Transverse colon (tissue), 4 donors: Measurements from ENCODE around the gene PDHA2. TPM values are rescaled to one million over a fixed set of nuclear protein-coding genes. Genes with fewer than 3 reads are reported as not detected.

Experiments
- DNase-seq: peaks from one replicate; pipeline ENCODE4 v3.0.0-alpha.2; 2019
- H3K27ac ChIP-seq, 4 donors: fragments of 200-600 bp; sonication (generic); 2 replicates each; pipeline ENCODE4 v1.5.1; 2016 to 2018; ENCODE audit warnings: inconsistent platforms in 4 of 4
- H3K27me3 ChIP-seq: fragments of 200-600 bp; sonication (generic); 2 replicates; pipeline ENCODE4 v1.5.1; 2017; ENCODE audit warnings: inconsistent platforms
- H3K36me3 ChIP-seq, 4 donors: fragments of 200-600 bp; sonication (generic); 2 replicates each; pipeline ENCODE4 v1.5.1; 2017 to 2019; ENCODE audit warnings: inconsistent platforms in 4 of 4
- H3K4me1 ChIP-seq, 4 donors: fragments of 200-600 bp; sonication (generic); 2 replicates each; pipeline ENCODE4 v1.5.1; 2017 to 2020; ENCODE audit warnings: inconsistent platforms in 4 of 4
- H3K4me3 ChIP-seq, 4 donors: fragments of 200-600 bp; sonication (generic); 1 replicate in 1 of 4; 2 replicates in 3 of 4; pipeline versions ENCODE4 v1.5.1 to v1.6.1; 2017 to 2019; ENCODE audit warnings: inconsistent platforms in 4 of 4
- H3K9me3 ChIP-seq, 2 donors: fragments of 200-600 bp; sonication (generic); 2 replicates each; pipeline ENCODE4 v1.5.1; 2017 to 2019; ENCODE audit warnings: inconsistent platforms in 2 of 2
- EP300 ChIP-seq: sonication (generic); formaldehyde crosslinking; IDR thresholded peaks from one replicate; pipeline ENCODE4 v1.6.1; 2017; ENCODE audit warnings: antibody characterized with exemption, low read depth
- POLR2A ChIP-seq: fragments of 450-650 bp; IDR thresholded peaks from one replicate; pipeline ENCODE4 v1.6.1; 2016; ENCODE audit warnings: antibody characterized with exemption, mild to moderate bottlenecking, moderate library complexity
- POLR2AphosphoS5 ChIP-seq, 3 donors: sonication (generic); formaldehyde crosslinking; IDR thresholded peaks; one replicate each; pipeline ENCODE4 v1.6.1; 2016; ENCODE audit warnings: antibody characterized with exemption in 3 of 3
- WGBS, 2 donors: methylation state at CpG; one replicate each; pipeline ENCODE4 v1.1.5; 2018; ENCODE audit warnings: low coverage in 1 of 2; 5-methylcytosine and 5-hydroxymethylcytosine counted together
- in situ Hi-C, 4 donors: fragments of 200-750 bp; cut with MboI; loops; one replicate each; pipeline versions ENCODE4 v1.15.0 to v1.15.1; 2017; ENCODE audit warnings: low sequenced_read_pairs in 3 of 4, low pct_ligation_motif_present in 1 of 4, low pct_unique_long_range_greater_than_20kb in 1 of 4
- intact Hi-C: fragments of 100-400 bp; cut with DNase I; formaldehyde crosslinking; loops from one replicate; pipeline ENCODE4 v1.15.1; 2023; ENCODE audit warnings: low total_unique reads
- total RNA-seq, 4 donors: library from RNA; depleted of rRNA; stranded (reverse); fragments of >200 nt; gene quantifications; one replicate each; pipeline ENCODE4 v1.1.0, GENCODE V29; 2016
- TF ChIP-seq, protein P1 (sequence below), 5 experiments: fragments of 200-600 bp in 3 of 5; fragments of 450-650 bp in 2 of 5; sonication (generic) in 3 of 5; IDR thresholded peaks; 1 replicate in 2 of 5; 2 replicates in 3 of 5; pipeline ENCODE4 v1.5.1; 2016 to 2017; ENCODE audit warnings: antibody characterized with exemption in 5 of 5, inconsistent platforms in 3 of 5, mild to moderate bottlenecking in 2 of 5, moderate library complexity in 1 of 5

The PDHA2 gene
- total RNA-seq, 4 donors from 2014 or later = not detected

DNA sequence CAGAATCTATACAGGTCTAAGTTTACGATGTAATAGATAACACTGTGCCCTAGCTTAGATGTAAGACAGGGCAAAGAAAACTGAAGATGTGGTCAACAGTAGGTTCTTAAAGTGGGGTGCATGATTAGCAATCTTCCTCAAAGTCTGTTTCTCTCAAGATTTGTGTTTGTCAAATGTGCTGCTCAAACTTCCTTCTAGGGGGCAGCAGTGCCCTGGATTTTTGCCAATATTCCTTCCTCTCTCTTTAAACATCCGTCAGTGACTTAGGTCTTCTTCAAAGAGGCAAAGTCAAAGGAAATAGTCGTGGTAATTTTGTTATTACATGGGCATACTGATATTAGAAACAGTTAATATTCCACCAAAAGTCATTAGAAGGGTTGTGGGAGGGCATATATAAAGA lies 4.2 kb upstream of the PDHA2 start:
- Histone ChIP-seq H3K9me3 (no peaks in the 10 kb centered on the region), H3K27ac (no peak overlapping the region), H3K36me3 (no peaks in the 10 kb centered on the region), H3K4me3 (no peak overlapping the region), H3K27me3 (no peaks in the 10 kb centered on the region), H3K4me1 (no peaks in the 10 kb centered on the region)
- no peak for DNase-seq
- 38 to 49% methylated on average over 3 of the region's 3 CpGs for WGBS, 2 donors
- TF ChIP-seq EP300 = no peak
- TF ChIP-seq, protein P1, sequence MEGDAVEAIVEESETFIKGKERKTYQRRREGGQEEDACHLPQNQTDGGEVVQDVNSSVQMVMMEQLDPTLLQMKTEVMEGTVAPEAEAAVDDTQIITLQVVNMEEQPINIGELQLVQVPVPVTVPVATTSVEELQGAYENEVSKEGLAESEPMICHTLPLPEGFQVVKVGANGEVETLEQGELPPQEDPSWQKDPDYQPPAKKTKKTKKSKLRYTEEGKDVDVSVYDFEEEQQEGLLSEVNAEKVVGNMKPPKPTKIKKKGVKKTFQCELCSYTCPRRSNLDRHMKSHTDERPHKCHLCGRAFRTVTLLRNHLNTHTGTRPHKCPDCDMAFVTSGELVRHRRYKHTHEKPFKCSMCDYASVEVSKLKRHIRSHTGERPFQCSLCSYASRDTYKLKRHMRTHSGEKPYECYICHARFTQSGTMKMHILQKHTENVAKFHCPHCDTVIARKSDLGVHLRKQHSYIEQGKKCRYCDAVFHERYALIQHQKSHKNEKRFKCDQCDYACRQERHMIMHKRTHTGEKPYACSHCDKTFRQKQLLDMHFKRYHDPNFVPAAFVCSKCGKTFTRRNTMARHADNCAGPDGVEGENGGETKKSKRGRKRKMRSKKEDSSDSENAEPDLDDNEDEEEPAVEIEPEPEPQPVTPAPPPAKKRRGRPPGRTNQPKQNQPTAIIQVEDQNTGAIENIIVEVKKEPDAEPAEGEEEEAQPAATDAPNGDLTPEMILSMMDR (IDR thresholded peaks at IDR 0.05) = no peak
- no peak for TF ChIP-seq POLR2AphosphoS5 (IDR thresholded peaks at IDR 0.05)
- TF ChIP-seq POLR2A = no peak
- in situ Hi-C loops = no loop called here
- intact Hi-C loops = no loop called here

- Histone ChIP-seq H3K4me3 (no peak overlapping the region), H3K9me3 (no peaks in the 10 kb centered on the region), H3K4me1 (no peaks in the 10 kb centered on the region), H3K27me3 (no peaks in the 10 kb centered on the region), H3K27ac (no peak overlapping the region), H3K36me3 (no peaks in the 10 kb centered on the region)
- in situ Hi-C loops = no loop called here
- TF ChIP-seq, protein P1 (IDR thresholded peaks at IDR 0.05) = no peak
- TF ChIP-seq POLR2AphosphoS5 (IDR thresholded peaks at IDR 0.05) (no peak), EP300 (no peak), POLR2A (no peak)
- intact Hi-C loops = no loop called here
- DNase-seq = no peak
- 76% methylated on average over 2 of the region's 2 CpGs; no CpG with 5 or more reads in 1 of the 2 donors for WGBS, 2 donors
These were observed 1.7 kb upstream of the PDHA2 start for GRCh38 chr4:95838192-95838591.

- WGBS, 2 donors = 49 to 64% methylated on average over 3 of the region's 3 CpGs
- intact Hi-C loops = no loop called here
- no peaks in the 10 kb centered on the region for H3K9me3 ChIP-seq
- no peaks in the 10 kb centered on the region for H3K36me3 ChIP-seq
- H3K4me1 ChIP-seq = no peaks in the 10 kb centered on the region
- no peaks in the 10 kb centered on the region for H3K27me3 ChIP-seq
- TF ChIP-seq POLR2A (no peak), POLR2AphosphoS5 (IDR thresholded peaks at IDR 0.05) (no peak), EP300 (no peak)
- TF ChIP-seq, protein P1 (IDR thresholded peaks at IDR 0.05) = no peak
- H3K27ac ChIP-seq = no peak overlapping the region
- no peak for DNase-seq
- in situ Hi-C loops = no loop called here
- H3K4me3 ChIP-seq = no peak overlapping the region
These were observed 8.1 kb downstream of the PDHA2 start for GRCh38 chr4:95847908-95848460.

GRCh38 chr4:95850161-95850560 lies 10.3 kb downstream of the PDHA2 start:
- in situ Hi-C loops = no loop called here
- no peak overlapping the region for H3K27ac ChIP-seq
- no peaks in the 10 kb centered on the region for H3K27me3 ChIP-seq
- TF ChIP-seq POLR2A (no peak), EP300 (no peak), POLR2AphosphoS5 (IDR thresholded peaks at IDR 0.05) (no peak)
- TF ChIP-seq, protein P1 (IDR thresholded peaks at IDR 0.05) = no peak
- no peak overlapping the region for H3K4me3 ChIP-seq
- H3K9me3 ChIP-seq = no peaks in the 10 kb centered on the region
- DNase-seq = no peak
- no peaks in the 10 kb centered on the region for H3K36me3 ChIP-seq
- H3K4me1 ChIP-seq = no peaks in the 10 kb centered on the region
- intact Hi-C loops = no loop called here
